PC-3 (cell line): Measurements from ENCODE around the gene TROAP. TPM values are rescaled to one million over a fixed set of nuclear protein-coding genes. Genes with fewer than 3 reads are reported as not detected.

Experiments
- ATAC-seq: fragments of 200-7000 bp; cut with Tn5 transposase; 2 replicates; pipeline ENCODE4 v1.9.1; 2020; ENCODE audit warnings: mild to moderate bottlenecking, moderate library complexity
- BruUV-seq: library from RNA; stranded (reverse); fragments of 400-500 nt; replicated peaks from 2 replicates; lab custom pipeline; 2021; lab: Mats Ljungman, UMichigan
- CTCF ChIA-PET: fragments of 300-600 bp; sonication (Branson Sonifier 250); formaldehyde crosslinking; loops from one replicate; lab custom pipeline; 2022; ENCODE audit warnings: antibody characterized with exemption; lab: Charles Lee
- POLR2A ChIA-PET: fragments of 300-600 bp; sonication (Branson Sonifier 250); formaldehyde crosslinking; loops from one replicate; lab custom pipeline; 2022; ENCODE audit warnings: antibody characterized with exemption; ENCODE audit not compliant: unreplicated experiment; lab: Charles Lee
- DNase-seq: peaks from one replicate; pipeline ENCODE4 v3.0.0-alpha.2; 2015
- H2AFZ ChIP-seq: fragments of 300-600 bp; sonication (generic); 2 replicates; pipeline ENCODE4 v1.6.0; 2016; ENCODE audit warnings: antibody characterized with exemption, low read length
- H3F3A ChIP-seq: fragments of 300-600 bp; sonication (generic); one replicate; pipeline ENCODE4 v1.6.0; 2017; ENCODE audit warnings: antibody characterized with exemption, low read length, control low read depth, mild to moderate bottlenecking; ENCODE audit not compliant: unreplicated experiment
- H3K27ac ChIP-seq: fragments of 300-600 bp; sonication (generic); 2 replicates; pipeline ENCODE4 v1.5.1; 2016; ENCODE audit warnings: mild to moderate bottlenecking, low read length
- H3K27me3 ChIP-seq: fragments of 300-600 bp; sonication (generic); 2 replicates; pipeline ENCODE4 v1.6.1; 2016; ENCODE audit warnings: low read length, mixed read lengths
- H3K36me3 ChIP-seq: fragments of 300-600 bp; sonication (generic); 2 replicates; pipeline ENCODE4 v1.6.1; 2016; ENCODE audit warnings: low read depth, mixed run types, low read length, mixed read lengths
- H3K4me1 ChIP-seq: fragments of 300-600 bp; sonication (generic); 2 replicates; pipeline ENCODE4 v1.5.1; 2016; ENCODE audit warnings: low read length; ENCODE audit not compliant: insufficient read depth
- H3K4me2 ChIP-seq: fragments of 300-600 bp; sonication (generic); 2 replicates; pipeline ENCODE4 v1.6.0; 2016; ENCODE audit warnings: low read length
- H3K4me3 ChIP-seq: fragments of 300-600 bp; sonication (generic); 2 replicates; pipeline ENCODE4 v1.5.1; 2016; ENCODE audit warnings: mild to moderate bottlenecking, low read length, mixed read lengths
- H3K79me2 ChIP-seq: fragments of 300-600 bp; sonication (generic); 2 replicates; pipeline ENCODE4 v1.6.1; 2017; ENCODE audit warnings: low read length, mixed read lengths
- H3K9ac ChIP-seq: fragments of 300-600 bp; sonication (generic); 2 replicates; pipeline ENCODE4 v1.6.0; 2016; ENCODE audit warnings: mild to moderate bottlenecking, low read length
- H3K9me2 ChIP-seq: fragments of 300-600 bp; sonication (generic); replicated peaks from 2 replicates; pipeline ENCODE4 v1.6.1; 2016; ENCODE audit warnings: mixed run types, low read length, mixed read lengths
- H3K9me3 ChIP-seq: fragments of 300-600 bp; sonication (generic); 2 replicates; pipeline ENCODE4 v1.6.1; 2016; ENCODE audit warnings: low read length, mixed read lengths
- H4K20me1 ChIP-seq: fragments of 300-600 bp; sonication (generic); 2 replicates; pipeline ENCODE4 v1.6.1; 2016; ENCODE audit warnings: low read length, mixed read lengths
- CTCF ChIP-seq: fragments of 300-600 bp; sonication (generic); conservative IDR thresholded peaks from 2 replicates; pipeline ENCODE4 v1.5.1; 2017; ENCODE audit warnings: antibody characterized with exemption, low read depth, mild to moderate bottlenecking, low read length
- EZH2 ChIP-seq: fragments of 300-600 bp; sonication (generic); IDR thresholded peaks from one replicate; pipeline ENCODE4 v1.6.1; 2017; ENCODE audit warnings: antibody characterized with exemption, mild to moderate bottlenecking, low read length; ENCODE audit not compliant: unreplicated experiment
- EZH2phosphoT487 ChIP-seq: fragments of 300-600 bp; sonication (generic); IDR thresholded peaks from 2 replicates; pipeline ENCODE4 v1.6.1; 2018; ENCODE audit warnings: mild to moderate bottlenecking, antibody characterized with exemption, low read length, borderline replicate concordance
- intact Hi-C: fragments of 100-400 bp; cut with micrococcal nuclease; formaldehyde crosslinking; loops from 2 replicates; pipeline ENCODE4 v1.9.0; 2023
- total RNA-seq: library from RNA; depleted of rRNA; stranded (reverse); fragments of >200 nt; gene quantifications from 2 replicates; pipeline ENCODE4 v1.2.3, GENCODE V29; 2014

TROAP gene
- total RNA-seq, 1 experiment from 2014 or later, result 103 TPM

GRCh38 chr12:49357103-49357678 lies 34.1 kb downstream of the TROAP start:
- peak; percentile 36; the same call in 1 of the 2 replicates for ATAC-seq
- intact Hi-C loops, result no loop called here
- no peaks in the 10 kb centered on the region for H3K36me3 ChIP-seq
- H4K20me1 ChIP-seq, result no peaks in the 10 kb centered on the region
- POLR2A ChIA-PET, result interaction anchor here (0.6 kb wide), 1 partner anchor 35 kb away, joined by 5 read pairs; no protein-coding TSS in a partner anchor
- H2AFZ ChIP-seq, result no peak overlapping the region
- peaks cover 21% of the 10 kb centered on the region for H3K4me1 ChIP-seq
- no peak overlapping the region for H3K9ac ChIP-seq
- H3K4me2 ChIP-seq, result no peak overlapping the region
- H3K4me3 ChIP-seq, result no peak overlapping the region
- no peaks in the 10 kb centered on the region for H3K27me3 ChIP-seq
- no peaks in the 10 kb centered on the region for H3K79me2 ChIP-seq
- no peaks in the 10 kb centered on the region for H3K9me2 ChIP-seq
- peak; percentile 85 for DNase-seq
- CTCF ChIA-PET, result interaction anchor here (0.6 to 3.3 kb wide), 7 partner anchors 10 to 223 kb away, joined by 3 to 63 read pairs (median 10); partner anchors contain the start of genes DNAJC22 and SPATS2
- TF ChIP-seq CTCF (peak; percentile 71), EZH2 (no peak)
- H3K27ac ChIP-seq, result no peak overlapping the region
- no peaks in the 10 kb centered on the region for H3F3A ChIP-seq
- no TSS peak for BruUV-seq
- H3K9me3 ChIP-seq, result no peaks in the 10 kb centered on the region

- Histone ChIP-seq H3K4me3 (0 out of 2 replicates have a peak overlapping the region, but pooled peaks have one; percentile 2), H3K4me1 (peaks cover 21% of the 10 kb centered on the region), H3K4me2 (peak overlapping the region; percentile 55), H3K9me3 (no peaks in the 10 kb centered on the region), H3K27ac (no peak overlapping the region), H3K36me3 (no peaks in the 10 kb centered on the region), H3F3A (no peaks in the 10 kb centered on the region), H4K20me1 (no peaks in the 10 kb centered on the region), H3K9ac (no peak overlapping the region), H3K79me2 (no peaks in the 10 kb centered on the region), H3K27me3 (no peaks in the 10 kb centered on the region), H3K9me2 (no peaks in the 10 kb centered on the region), H2AFZ (peak overlapping the region; percentile 14; the same call in 1 of the 2 replicates)
- peak; percentile 63 for DNase-seq
- CTCF ChIA-PET, result interaction anchor here (0.5 to 3.3 kb wide), 13 partner anchors 8 to 198 kb away, joined by 3 to 63 read pairs (median 6); partner anchors contain the start of genes DNAJC22 and SPATS2
- ATAC-seq, result peak; percentile 89
- BruUV-seq, result no TSS peak
- POLR2A ChIA-PET, result interaction anchor here (0.5 to 1.5 kb wide), 5 partner anchors 8 to 470 kb away, joined by 3 to 20 read pairs (median 4); partner anchors contain the start of genes NCKAP5L and SPATS2
- intact Hi-C loops, result loop anchor here (1.0 kb wide), 2 partner anchors 9 to 156 kb away; partner anchors contain the start of gene SPATS2
- no peak for TF ChIP-seq EZH2
- TF ChIP-seq EZH2phosphoT487, result no peak
- peak; percentile 92 for TF ChIP-seq CTCF
These were observed 35.6 kb downstream of the TROAP start for GRCh38 chr12:49358483-49359141.
